T-helper 2 cell treated with Interferon-gamma antibody and Interleukin-4, amounts not matched to agents 5 μg/mL and 100 μg/mL, for 36 hours (primary cell): ENCODE measurements around the gene TRAM2.

Experiments used
- DNase-seq: peaks from one replicate; pipeline ENCODE4 v3.0.0; 2021; ENCODE audit warnings: low spot score
- H3K27ac Mint-ChIP-seq: one replicate; pipeline ENCODE4 v1.8.0; 2021; ENCODE audit warnings: mild to moderate bottlenecking, mixed read lengths
- H3K27me3 Mint-ChIP-seq: one replicate; pipeline ENCODE4 v1.8.0; 2021; ENCODE audit warnings: low read depth, mixed read lengths
- H3K36me3 Mint-ChIP-seq: one replicate; pipeline ENCODE4 v1.8.0; 2021; ENCODE audit warnings: low read depth, mixed read lengths
- H3K4me1 Mint-ChIP-seq: one replicate; pipeline ENCODE4 v1.8.0; 2021; ENCODE audit warnings: low read depth, mixed read lengths
- H3K4me3 Mint-ChIP-seq: one replicate; pipeline ENCODE4 v1.8.0; 2022; ENCODE audit warnings: mild to moderate bottlenecking, moderate library complexity, mixed read lengths
- H3K9me3 Mint-ChIP-seq: one replicate; pipeline ENCODE4 v1.8.0; 2021; ENCODE audit warnings: mixed read lengths

The TRAM2 gene

DNA sequence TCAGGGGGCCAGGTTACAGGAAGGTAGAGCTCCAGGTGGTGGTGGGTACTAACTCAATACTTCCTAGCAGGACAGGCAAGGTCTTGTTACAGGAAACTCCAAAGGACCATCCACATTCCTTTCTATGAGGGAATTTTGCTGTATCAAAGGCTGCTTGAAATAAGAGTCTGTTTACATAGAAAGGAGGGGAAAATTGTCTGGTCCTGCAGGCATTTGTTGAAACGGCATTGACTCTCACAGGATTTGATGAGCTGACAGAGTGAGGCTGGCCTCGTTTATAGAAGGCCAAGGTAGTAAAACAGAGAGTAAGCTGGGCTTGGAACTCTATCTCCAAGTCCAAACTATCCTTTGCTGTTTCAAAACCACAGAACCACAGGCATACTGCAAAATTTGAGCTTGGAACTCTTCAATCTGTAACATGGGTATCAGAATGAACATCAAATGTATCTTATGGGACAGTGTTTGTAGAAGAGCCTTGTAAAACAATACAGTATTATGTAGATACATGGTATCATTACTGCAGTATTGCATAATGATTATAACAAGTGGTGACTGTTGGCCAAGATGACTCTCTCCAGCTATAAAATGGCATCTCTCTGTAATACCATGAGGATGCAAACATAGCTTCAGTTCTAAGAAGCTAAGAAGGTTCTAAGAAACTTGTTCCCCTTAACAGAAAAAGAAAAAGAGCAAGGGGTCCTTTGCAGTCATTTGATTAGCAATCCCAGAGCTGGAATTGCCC, 61.5 kb downstream of the TRAM2 start:
- H3K9me3 Mint-ChIP-seq, result no peaks in the 10 kb centered on the region
- no peak overlapping the region for H3K27ac Mint-ChIP-seq
- H3K27me3 Mint-ChIP-seq, result no peaks in the 10 kb centered on the region
- H3K4me1 Mint-ChIP-seq, result peaks cover 16% of the 10 kb centered on the region
- no peak for DNase-seq
- peaks cover 21% of the 10 kb centered on the region for H3K36me3 Mint-ChIP-seq
- H3K4me3 Mint-ChIP-seq, result no peak overlapping the region

- Mint-ChIP-seq H3K27ac (no peak overlapping the region), H3K4me1 (peaks cover 16% of the 10 kb centered on the region), H3K9me3 (no peaks in the 10 kb centered on the region), H3K36me3 (peaks cover 21% of the 10 kb centered on the region), H3K4me3 (no peak overlapping the region), H3K27me3 (no peaks in the 10 kb centered on the region)
- DNase-seq, result no peak
These were observed 62.3 kb downstream of the TRAM2 start for GRCh38 chr6:52514514-52514913.

- H3K4me1 Mint-ChIP-seq, result peaks cover 16% of the 10 kb centered on the region
- DNase-seq, result no peak
- H3K9me3 Mint-ChIP-seq, result no peaks in the 10 kb centered on the region
- no peaks in the 10 kb centered on the region for H3K27me3 Mint-ChIP-seq
- no peak overlapping the region for H3K4me3 Mint-ChIP-seq
- H3K36me3 Mint-ChIP-seq, result peaks cover 16% of the 10 kb centered on the region
- H3K27ac Mint-ChIP-seq, result no peak overlapping the region
These were observed 63.0 kb downstream of the TRAM2 start for GRCh38 chr6:52513896-52514295.

DNA sequence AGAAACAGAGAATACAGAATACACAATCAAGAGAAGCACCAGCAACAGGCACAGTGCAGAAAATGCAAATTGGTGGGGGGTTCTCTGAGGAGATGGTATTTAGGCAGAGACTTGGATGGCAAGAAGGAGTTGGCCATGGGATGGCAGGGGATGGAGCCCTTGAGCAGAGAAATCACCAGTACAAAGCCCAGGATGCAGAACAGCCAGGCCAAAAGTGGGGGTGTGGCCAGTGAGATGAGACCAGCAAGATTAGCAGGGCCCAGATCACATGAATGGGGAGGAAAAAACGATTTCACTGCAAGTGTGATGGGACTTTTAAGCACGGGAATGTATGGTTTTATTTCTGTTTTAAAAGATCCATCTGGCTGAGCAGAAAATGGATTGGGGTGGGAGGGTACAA, 63.4 kb downstream of the TRAM2 start:
- no peak overlapping the region for H3K4me3 Mint-ChIP-seq
- no peak for DNase-seq
- no peak overlapping the region for H3K27ac Mint-ChIP-seq
- H3K4me1 Mint-ChIP-seq, result peaks cover 16% of the 10 kb centered on the region
- no peaks in the 10 kb centered on the region for H3K27me3 Mint-ChIP-seq
- peaks cover 17% of the 10 kb centered on the region for H3K36me3 Mint-ChIP-seq
- H3K9me3 Mint-ChIP-seq, result no peaks in the 10 kb centered on the region

DNA sequence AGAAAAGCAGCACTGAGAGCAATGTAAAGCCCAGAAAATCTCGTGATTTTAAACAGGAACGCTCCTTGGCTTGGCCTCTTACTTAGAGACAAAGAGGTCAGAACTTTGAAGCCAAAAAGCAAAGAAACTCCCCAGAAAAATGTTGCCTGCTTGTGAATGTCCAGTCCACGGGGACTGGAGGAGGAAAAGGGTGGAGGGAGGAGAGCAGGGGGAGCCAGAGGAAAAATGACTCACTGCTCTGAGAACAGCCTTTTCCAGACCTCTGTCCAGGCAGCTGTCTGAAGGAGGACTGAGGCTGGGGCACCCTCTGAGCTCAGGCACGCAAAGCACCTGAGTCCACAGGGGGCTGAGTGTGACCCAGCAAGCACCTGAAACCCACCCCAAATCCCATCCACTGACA, 64.7 kb downstream of the TRAM2 start:
- Mint-ChIP-seq H3K27ac (no peak overlapping the region), H3K27me3 (no peaks in the 10 kb centered on the region), H3K9me3 (no peaks in the 10 kb centered on the region), H3K4me3 (no peak overlapping the region), H3K36me3 (peaks cover 24% of the 10 kb centered on the region), H3K4me1 (peaks cover 13% of the 10 kb centered on the region)
- DNase-seq, result no peak

DNA sequence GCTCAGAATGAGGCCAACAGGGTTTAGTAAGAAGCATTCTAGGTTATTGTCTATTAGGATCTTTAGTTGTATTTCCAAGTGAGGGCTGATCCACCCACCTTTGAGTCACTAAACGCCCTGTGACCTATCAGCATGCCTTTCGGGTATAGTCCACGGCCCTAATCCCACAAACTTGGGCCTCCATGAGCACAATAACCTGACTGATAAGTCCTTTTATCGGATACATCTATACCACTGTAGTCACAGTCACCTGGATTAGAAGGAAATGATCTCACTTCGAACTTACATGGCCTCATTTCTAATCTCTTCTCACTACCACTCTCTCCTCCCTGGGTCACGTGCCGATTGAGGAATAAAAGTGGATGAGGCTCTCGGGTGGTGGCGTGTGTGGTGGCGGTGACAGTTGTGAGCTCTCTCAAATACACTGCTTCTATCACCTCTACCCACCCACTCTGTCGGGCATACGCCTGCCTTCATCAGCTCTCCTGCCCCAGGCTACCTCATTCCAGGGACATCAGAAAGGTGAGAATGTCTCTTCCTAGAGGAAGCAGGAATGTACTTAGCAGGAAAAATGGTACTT, 65.2 kb downstream of the TRAM2 start:
- H3K4me3 Mint-ChIP-seq, result no peak overlapping the region
- peaks cover 24% of the 10 kb centered on the region for H3K36me3 Mint-ChIP-seq
- H3K27ac Mint-ChIP-seq, result no peak overlapping the region
- H3K27me3 Mint-ChIP-seq, result no peaks in the 10 kb centered on the region
- no peaks in the 10 kb centered on the region for H3K9me3 Mint-ChIP-seq
- no peak for DNase-seq
- peaks cover 12% of the 10 kb centered on the region for H3K4me1 Mint-ChIP-seq

- DNase-seq, result no peak
- H3K27ac Mint-ChIP-seq, result no peak overlapping the region
- peaks cover 7% of the 10 kb centered on the region for H3K4me1 Mint-ChIP-seq
- H3K36me3 Mint-ChIP-seq, result peaks cover 21% of the 10 kb centered on the region
- no peaks in the 10 kb centered on the region for H3K27me3 Mint-ChIP-seq
- H3K9me3 Mint-ChIP-seq, result no peaks in the 10 kb centered on the region
- no peak overlapping the region for H3K4me3 Mint-ChIP-seq
These were observed 65.7 kb downstream of the TRAM2 start for GRCh38 chr6:52511163-52511562.

DNA sequence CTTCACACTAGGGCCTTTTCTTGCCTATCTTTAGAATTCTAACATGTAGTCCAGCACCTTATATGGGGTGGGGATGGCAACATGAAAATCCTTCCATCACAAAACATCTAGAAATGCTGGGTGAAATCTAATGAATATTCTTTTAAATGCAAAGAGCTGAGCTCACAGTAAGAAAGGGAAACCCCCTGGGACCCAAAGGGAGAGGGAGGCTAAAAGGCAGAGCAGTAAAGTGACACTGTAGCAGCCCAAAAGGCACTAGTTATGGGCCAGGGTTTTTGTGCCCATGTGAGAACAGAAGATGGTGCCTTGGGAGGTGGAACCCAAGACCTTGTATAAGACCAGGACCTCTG, 66.7 kb downstream of the TRAM2 start:
- Mint-ChIP-seq H3K36me3 (peaks cover 16% of the 10 kb centered on the region), H3K4me1 (peaks cover under 1% of the 10 kb centered on the region), H3K4me3 (no peak overlapping the region), H3K27me3 (no peaks in the 10 kb centered on the region), H3K9me3 (no peaks in the 10 kb centered on the region), H3K27ac (no peak overlapping the region)
- no peak for DNase-seq

- H3K4me3 Mint-ChIP-seq, result no peak overlapping the region
- no peak overlapping the region for H3K27ac Mint-ChIP-seq
- H3K27me3 Mint-ChIP-seq, result no peaks in the 10 kb centered on the region
- no peak for DNase-seq
- H3K4me1 Mint-ChIP-seq, result no peaks in the 10 kb centered on the region
- no peaks in the 10 kb centered on the region for H3K9me3 Mint-ChIP-seq
- peaks cover 15% of the 10 kb centered on the region for H3K36me3 Mint-ChIP-seq
These were observed 67.3 kb downstream of the TRAM2 start for GRCh38 chr6:52509281-52510212.

DNA sequence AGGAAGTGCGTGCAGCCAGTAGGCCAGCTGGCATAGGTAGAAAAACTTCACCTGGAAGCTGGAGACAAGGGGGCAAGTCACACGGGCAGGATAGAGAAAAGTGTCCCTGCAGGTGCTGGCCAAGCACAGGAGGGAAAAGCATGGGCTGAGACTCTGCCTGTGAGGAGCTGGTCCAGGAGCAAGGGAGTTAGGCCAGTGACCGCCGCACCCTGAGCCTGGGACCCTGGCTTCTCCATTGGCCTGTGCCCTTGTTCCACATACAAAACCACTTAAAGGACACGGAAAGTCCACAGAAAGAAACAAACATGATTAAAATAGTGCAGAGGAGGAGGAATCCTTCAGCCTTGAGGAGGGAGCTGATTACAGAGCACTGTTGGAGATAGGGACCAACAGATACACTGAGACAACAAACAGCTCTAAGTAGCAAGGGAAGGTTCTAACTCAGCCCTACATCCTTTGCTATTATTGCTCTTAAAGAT, 68.6 kb downstream of the TRAM2 start:
- Mint-ChIP-seq H3K36me3 (peaks cover 12% of the 10 kb centered on the region), H3K27ac (no peak overlapping the region), H3K4me3 (no peak overlapping the region), H3K4me1 (no peaks in the 10 kb centered on the region), H3K27me3 (no peaks in the 10 kb centered on the region), H3K9me3 (no peaks in the 10 kb centered on the region)
- no peak for DNase-seq

DNA sequence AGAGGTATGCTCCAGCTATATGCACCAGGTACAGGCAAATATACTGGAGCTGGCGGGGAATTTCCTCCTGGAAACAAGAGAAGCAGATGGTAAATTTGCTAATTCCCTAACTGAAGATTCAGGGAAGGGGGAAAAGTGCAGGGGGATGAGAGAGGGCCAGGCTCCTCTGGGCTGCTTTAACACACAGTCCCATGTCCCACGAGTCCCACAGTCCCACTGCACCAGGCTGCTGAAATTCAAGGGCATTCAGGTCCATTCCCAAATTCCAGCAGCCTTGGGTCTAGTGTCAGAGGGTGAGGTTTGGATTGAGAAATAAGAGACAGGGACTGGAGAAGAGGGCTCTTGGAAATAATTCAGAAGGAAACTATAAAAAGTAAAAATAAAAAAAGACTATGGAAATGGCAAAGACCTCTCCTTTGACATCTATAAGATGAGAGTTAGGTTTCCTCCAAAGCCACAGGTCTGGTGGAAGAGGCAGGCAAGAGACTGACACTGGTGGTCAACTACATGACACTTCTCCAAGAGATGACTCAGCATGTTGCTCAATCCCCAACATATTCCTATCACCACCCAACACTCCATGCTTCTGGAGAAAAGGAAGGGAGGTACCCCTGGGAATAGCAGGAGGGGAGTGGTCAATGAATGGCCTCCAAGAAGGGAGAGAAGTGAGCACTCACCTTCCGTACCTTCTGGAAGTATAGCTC, 69.2 kb downstream of the TRAM2 start:
- Mint-ChIP-seq H3K4me3 (no peak overlapping the region), H3K36me3 (peaks cover 15% of the 10 kb centered on the region), H3K27ac (no peak overlapping the region), H3K4me1 (no peaks in the 10 kb centered on the region), H3K9me3 (no peaks in the 10 kb centered on the region), H3K27me3 (no peaks in the 10 kb centered on the region)
- DNase-seq, result no peak

DNA sequence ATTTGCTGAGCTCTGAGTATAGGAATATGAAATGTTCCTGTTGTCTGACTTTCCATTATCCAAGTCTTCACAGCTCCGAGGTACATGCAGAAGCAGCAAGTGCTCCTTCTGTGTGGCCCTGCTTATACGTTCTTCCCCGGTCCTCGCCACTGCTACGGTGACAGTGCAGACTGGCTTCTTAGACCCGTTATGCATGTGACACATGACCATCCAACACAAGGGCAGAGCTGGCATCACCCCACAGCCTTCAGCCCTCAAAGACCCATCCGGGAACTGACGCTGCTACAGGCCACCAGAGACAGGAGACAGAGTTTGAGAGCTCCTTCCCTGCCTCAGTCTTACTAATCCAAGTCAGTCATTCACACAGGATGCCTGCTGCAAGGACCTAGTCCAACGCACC, 70.4 kb downstream of the TRAM2 start:
- Mint-ChIP-seq H3K27ac (no peak overlapping the region), H3K36me3 (peaks cover 19% of the 10 kb centered on the region), H3K27me3 (no peaks in the 10 kb centered on the region), H3K9me3 (no peaks in the 10 kb centered on the region), H3K4me1 (no peaks in the 10 kb centered on the region), H3K4me3 (no peak overlapping the region)
- no peak for DNase-seq

DNA sequence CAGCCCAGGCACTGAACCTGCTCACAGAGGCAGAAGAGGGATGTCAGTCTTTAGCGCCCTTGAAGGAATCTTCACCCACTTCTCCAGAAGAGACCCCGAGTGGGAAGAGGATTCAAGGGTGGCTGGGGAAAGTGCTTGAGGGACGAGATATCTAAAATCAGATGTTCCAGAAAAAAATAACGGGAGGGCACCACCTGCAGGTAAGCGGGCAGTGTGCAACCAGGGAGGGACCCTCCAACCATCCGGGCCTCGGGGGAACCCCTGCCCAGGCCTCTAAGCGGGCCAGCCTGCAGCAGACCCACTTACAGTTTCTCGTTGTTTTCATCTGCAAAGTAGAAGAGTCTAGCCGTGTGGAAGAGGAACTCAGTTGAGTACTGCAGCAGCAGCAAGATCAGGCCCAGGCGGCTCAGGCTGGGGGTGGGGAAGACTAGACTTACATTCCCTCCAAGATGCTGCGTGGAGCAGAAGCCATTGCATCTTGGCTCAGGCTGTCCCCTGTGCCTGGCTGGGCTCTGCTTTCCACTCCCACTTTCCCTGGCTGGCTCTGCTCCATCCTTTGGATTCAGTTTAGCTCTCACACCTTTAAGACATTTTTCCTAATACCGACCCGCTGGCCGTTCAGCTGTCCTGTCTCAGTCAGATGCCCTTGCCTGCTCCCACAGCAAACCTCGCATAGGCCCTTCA, 71.0 kb downstream of the TRAM2 start:
- Mint-ChIP-seq H3K4me1 (no peaks in the 10 kb centered on the region), H3K27ac (no peak overlapping the region), H3K4me3 (no peak overlapping the region), H3K9me3 (no peaks in the 10 kb centered on the region), H3K27me3 (no peaks in the 10 kb centered on the region), H3K36me3 (peaks cover 19% of the 10 kb centered on the region)
- no peak for DNase-seq
